Measurements from ENCODE around the gene ICAM5. TPM values are rescaled to one million over a fixed set of nuclear protein-coding genes. Genes with fewer than 3 reads are reported as not detected.

Gene ICAM5
- total and polyA plus RNA-seq, 9 of the 15 experiments (the other 6 are each of a cell fraction or from before 2014, with no cell fraction given) = 0.10 to 114 (median 13.7) TPM

DNA sequence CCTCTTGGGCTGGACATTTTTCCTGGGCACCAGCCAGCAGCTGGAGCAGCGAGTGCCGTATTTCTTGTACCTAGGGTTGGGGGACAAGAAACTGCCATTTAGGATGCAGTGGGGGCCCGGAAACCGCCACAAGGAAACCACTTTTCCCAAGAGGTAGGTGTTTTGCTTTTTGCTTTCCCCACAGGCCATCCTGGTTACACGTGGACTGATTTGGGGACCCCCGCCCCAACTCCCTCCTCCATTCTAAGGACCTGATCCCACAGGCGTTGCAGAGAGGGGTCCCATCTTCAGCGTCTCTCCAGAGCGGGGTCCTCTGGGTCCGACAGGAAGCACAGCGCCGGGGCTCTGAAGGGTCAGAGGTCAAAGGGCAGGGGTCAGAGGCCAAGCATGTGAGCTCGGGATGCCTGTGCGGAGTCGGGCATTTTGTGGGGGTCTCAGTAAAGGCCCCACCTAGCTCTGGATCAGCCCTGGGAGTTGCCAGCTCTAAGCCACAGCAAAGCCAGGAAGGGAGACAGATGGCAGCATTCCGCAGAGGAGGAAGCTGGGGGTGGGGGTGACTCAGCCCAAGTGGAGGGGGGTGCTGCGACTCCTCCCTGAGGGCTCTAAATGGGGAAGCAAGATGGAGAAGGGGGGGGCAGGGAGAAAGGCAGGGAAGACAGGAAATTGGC, 15.5 kb downstream of the ICAM5 start (continued):
- TF ChIP-seq, protein P1, sequence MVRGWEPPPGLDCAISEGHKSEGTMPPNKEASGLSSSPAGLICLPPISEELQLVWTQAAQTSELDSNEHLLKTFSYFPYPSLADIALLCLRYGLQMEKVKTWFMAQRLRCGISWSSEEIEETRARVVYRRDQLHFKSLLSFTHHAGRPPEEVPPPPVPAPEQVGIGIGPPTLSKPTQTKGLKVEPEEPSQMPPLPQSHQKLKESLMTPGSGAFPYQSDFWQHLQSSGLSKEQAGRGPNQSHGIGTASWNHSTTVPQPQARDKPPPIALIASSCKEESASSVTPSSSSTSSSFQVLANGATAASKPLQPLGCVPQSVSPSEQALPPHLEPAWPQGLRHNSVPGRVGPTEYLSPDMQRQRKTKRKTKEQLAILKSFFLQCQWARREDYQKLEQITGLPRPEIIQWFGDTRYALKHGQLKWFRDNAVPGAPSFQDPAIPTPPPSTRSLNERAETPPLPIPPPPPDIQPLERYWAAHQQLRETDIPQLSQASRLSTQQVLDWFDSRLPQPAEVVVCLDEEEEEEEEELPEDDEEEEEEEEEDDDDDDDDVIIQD (CRISPR knock-in tag; IDR thresholded peaks at IDR 0.05) = no peak
- TF ChIP-seq PTBP1 (IDR thresholded peaks at IDR 0.05; ENCODE audit: low read depth, low read length) = peak; percentile 100
- no peak for TF ChIP-seq E2F3 (CRISPR knock-in tag; IDR thresholded peaks at IDR 0.05)
- no peak for TF ChIP-seq EZH2 (IDR thresholded peaks at IDR 0.05; ENCODE audit: borderline replicate concordance, low read depth, low read length)
- TF ChIP-seq PCBP2 (IDR thresholded peaks at IDR 0.05; ENCODE audit: low read depth, low read length, poor library complexity, severe bottlenecking) = no peak
- TF ChIP-seq ETS2 (tag; IDR thresholded peaks at IDR 0.05; ENCODE audit: borderline replicate concordance, poor library complexity, severe bottlenecking) = no peak
- no peak for TF ChIP-seq HSF4 (CRISPR knock-in tag; IDR thresholded peaks at IDR 0.05; ENCODE audit: borderline replicate concordance)
- no peak for TF ChIP-seq ZNF41 (CRISPR knock-in tag; conservative IDR thresholded peaks at IDR 0.05)
- peak; percentile 100 for TF ChIP-seq MIER1 (IDR thresholded peaks at IDR 0.05; ENCODE audit: low read depth)
- peak; percentile 14 to 16; a peak in 1 of 4 replicates for TF ChIP-seq TRIM24 (IDR thresholded peaks at IDR 0.05)
- TF ChIP-seq ZNF668 (CRISPR knock-in tag; IDR thresholded peaks at IDR 0.05) = no peak
- TF ChIP-seq U2AF2 (optimal IDR thresholded peaks at IDR 0.05; ENCODE audit: low read depth, low read length) = no peak
- peak; percentile 58 for TF ChIP-seq CHD4 (IDR thresholded peaks at IDR 0.05; ENCODE audit: insufficient read depth, insufficient replicate concordance, low read depth, low read length, poor library complexity, severe bottlenecking)
- TF ChIP-seq ADNP (tag; IDR thresholded peaks at IDR 0.05) = no peak
- TF ChIP-seq, protein P2, sequence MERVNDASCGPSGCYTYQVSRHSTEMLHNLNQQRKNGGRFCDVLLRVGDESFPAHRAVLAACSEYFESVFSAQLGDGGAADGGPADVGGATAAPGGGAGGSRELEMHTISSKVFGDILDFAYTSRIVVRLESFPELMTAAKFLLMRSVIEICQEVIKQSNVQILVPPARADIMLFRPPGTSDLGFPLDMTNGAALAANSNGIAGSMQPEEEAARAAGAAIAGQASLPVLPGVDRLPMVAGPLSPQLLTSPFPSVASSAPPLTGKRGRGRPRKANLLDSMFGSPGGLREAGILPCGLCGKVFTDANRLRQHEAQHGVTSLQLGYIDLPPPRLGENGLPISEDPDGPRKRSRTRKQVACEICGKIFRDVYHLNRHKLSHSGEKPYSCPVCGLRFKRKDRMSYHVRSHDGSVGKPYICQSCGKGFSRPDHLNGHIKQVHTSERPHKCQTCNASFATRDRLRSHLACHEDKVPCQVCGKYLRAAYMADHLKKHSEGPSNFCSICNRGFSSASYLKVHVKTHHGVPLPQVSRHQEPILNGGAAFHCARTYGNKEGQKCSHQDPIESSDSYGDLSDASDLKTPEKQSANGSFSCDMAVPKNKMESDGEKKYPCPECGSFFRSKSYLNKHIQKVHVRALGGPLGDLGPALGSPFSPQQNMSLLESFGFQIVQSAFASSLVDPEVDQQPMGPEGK (CRISPR knock-in tag; IDR thresholded peaks at IDR 0.05; ENCODE audit: borderline replicate concordance) = no peak
- TF ChIP-seq, protein P3, sequence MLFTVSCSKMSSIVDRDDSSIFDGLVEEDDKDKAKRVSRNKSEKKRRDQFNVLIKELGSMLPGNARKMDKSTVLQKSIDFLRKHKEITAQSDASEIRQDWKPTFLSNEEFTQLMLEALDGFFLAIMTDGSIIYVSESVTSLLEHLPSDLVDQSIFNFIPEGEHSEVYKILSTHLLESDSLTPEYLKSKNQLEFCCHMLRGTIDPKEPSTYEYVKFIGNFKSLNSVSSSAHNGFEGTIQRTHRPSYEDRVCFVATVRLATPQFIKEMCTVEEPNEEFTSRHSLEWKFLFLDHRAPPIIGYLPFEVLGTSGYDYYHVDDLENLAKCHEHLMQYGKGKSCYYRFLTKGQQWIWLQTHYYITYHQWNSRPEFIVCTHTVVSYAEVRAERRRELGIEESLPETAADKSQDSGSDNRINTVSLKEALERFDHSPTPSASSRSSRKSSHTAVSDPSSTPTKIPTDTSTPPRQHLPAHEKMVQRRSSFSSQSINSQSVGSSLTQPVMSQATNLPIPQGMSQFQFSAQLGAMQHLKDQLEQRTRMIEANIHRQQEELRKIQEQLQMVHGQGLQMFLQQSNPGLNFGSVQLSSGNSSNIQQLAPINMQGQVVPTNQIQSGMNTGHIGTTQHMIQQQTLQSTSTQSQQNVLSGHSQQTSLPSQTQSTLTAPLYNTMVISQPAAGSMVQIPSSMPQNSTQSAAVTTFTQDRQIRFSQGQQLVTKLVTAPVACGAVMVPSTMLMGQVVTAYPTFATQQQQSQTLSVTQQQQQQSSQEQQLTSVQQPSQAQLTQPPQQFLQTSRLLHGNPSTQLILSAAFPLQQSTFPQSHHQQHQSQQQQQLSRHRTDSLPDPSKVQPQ (CRISPR knock-in tag; IDR thresholded peaks at IDR 0.05; ENCODE audit: borderline replicate concordance) = no peak
- TF ChIP-seq, protein P4, sequence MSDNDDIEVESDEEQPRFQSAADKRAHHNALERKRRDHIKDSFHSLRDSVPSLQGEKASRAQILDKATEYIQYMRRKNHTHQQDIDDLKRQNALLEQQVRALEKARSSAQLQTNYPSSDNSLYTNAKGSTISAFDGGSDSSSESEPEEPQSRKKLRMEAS (CRISPR knock-in tag; IDR thresholded peaks at IDR 0.05) = no peak
- no peak for TF ChIP-seq SIN3B (IDR thresholded peaks at IDR 0.05; ENCODE audit: low read depth)

All from K562 (cell line).